AG09309 (cell line): ENCODE results near the gene SHC1.

Experiments
- DNase-seq: peaks from one replicate; pipeline ENCODE4 v3.0.0-alpha.2; 2010; ENCODE audit warnings: low read depth
- H3K4me3 ChIP-seq: 2 replicates; pipeline ENCODE4 v1.5.1; 2011; ENCODE audit warnings: mild to moderate bottlenecking, low read depth, low read length, moderate library complexity; ENCODE audit not compliant: control insufficient read depth
- CTCF ChIP-seq: IDR thresholded peaks from 2 replicates; pipeline ENCODE4 v1.5.1; 2011; ENCODE audit warnings: mild to moderate bottlenecking, low read depth, low read length, inconsistent platforms; ENCODE audit not compliant: insufficient read depth, control insufficient read depth; ENCODE audit errors: missing control alignments

SHC1 gene

DNA sequence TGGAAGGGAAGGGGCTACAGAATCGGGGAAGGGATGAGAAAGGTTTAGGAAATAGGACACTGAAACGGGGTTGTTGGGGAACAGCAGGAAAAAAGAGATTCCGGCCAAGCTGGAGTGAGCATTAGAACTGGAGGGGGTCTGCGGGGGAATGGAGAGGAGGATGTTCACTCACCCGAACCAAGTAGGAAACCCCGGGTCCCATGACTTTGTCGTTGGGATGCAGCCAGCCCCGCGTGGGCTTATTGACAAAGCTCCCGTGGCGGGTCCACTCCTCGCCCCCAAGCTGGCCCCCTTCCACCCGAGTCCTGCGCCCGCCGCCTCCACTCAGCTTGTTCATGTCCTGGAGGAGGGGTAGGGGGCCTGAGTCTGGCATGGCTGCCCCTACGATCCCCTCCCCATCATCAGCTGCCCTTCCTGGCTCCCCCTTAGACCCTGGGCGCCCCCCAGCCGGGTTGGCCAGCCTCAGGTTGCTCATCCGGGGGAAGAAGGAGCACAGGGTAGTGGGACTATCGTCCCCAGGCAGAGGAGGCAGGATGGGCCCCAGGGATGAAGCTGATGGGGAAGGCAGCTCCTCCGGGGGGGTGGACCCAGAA lies 591 bp downstream of the SHC1 start:
- no peak for DNase-seq
- H3K4me3 ChIP-seq, result peak overlapping the region; percentile 94
- TF ChIP-seq CTCF, result no peak

GRCh38 chr1:154969246-154969645 lies 1.3 kb downstream of the SHC1 start:
- peak overlapping the region; percentile 94 for H3K4me3 ChIP-seq
- no peak for DNase-seq
- no peak for TF ChIP-seq CTCF

DNA sequence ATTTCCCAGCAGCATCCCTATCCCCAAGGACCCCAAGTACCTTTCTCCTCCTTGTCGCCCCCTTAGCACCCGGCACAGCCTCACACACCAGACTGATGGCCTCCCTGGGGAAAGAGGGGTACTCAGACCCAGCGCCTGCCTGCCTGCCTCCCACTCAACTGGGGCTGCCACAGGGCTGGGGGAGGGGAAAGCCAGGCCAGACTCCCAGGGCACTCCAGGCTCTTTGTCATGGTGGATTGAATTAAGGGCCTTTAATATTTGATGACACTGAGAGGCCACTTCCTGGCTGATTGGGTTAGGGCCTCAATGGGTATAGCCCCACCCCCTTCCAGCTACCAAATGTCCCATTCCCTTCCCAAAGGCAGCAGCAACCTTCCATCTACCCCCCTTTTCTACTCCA lies 1.8 kb downstream of the SHC1 start:
- peak overlapping the region; percentile 94 for H3K4me3 ChIP-seq
- TF ChIP-seq CTCF, result no peak
- no peak for DNase-seq

- no peak for DNase-seq
- no peak overlapping the region; the same call in 1 of the 2 replicates for H3K4me3 ChIP-seq
- no peak for TF ChIP-seq CTCF
These were observed 3.1 kb downstream of the SHC1 start for GRCh38 chr1:154967331-154967950.

DNA sequence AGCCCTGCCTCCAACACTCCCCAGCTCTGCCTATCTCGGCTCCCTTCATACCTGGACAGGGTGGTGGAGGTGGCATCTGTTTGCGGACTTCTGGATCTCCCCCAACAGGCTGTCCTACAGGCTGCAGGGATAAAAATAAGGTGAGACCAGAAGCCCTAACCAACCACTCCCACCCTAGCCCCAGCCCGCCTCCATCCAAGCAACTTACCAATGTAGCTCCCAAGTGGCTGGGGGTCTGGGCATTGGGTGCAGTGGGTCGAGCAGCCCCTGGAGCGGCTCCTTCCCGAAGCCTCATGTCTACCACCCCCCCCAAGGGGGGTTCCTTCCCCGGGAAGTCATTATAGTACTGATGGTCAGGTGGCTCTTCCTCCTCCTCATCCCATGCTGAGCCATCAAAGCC lies 4.4 kb downstream of the SHC1 start:
- no peak for TF ChIP-seq CTCF
- no peak overlapping the region for H3K4me3 ChIP-seq
- DNase-seq, result no peak

DNA sequence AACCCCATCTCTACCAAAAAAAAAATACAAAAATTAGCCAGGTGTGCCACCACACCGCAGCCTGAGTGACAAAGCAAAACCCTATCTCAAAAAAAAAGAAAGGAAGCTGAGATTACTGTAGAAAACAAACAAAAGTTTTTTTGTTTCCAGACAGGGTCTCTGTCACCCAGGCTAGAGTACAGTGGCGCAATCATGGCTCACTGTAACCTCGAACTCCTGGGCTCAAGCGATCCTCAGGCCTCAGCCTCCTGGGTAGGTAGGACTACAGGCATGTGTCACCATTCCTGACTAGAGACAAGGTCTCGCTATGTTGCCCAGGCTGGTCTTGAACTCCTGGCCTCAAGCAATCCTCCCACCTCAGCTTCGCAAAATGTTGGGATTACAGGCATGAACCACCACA lies 6.2 kb downstream of the SHC1 start:
- DNase-seq, result no peak
- no peak overlapping the region for H3K4me3 ChIP-seq
- no peak for TF ChIP-seq CTCF
